GM19397 (cell line): ENCODE results near the gene CCND1.

Experiments used
- ATAC-seq: cut with Tn5 transposase; IDR thresholded peaks from one replicate; pipeline ENCODE4 v1.9.1; 2021; ENCODE audit warnings: mild to moderate bottlenecking, moderate library complexity; ENCODE audit not compliant: unreplicated experiment

Gene CCND1

GRCh38 chr11:69664103-69664775 lies 23.3 kb downstream of the CCND1 start:
- ATAC-seq = no peak

GRCh38 chr11:69664901-69665300 lies 23.9 kb downstream of the CCND1 start:
- no peak for ATAC-seq

GRCh38 chr11:69665669-69666068 lies 24.7 kb downstream of the CCND1 start:
- ATAC-seq = no peak

- no peak for ATAC-seq
These were observed 25.3 kb downstream of the CCND1 start for GRCh38 chr11:69666261-69666660.

GRCh38 chr11:69666752-69667536 lies 26.0 kb downstream of the CCND1 start:
- ATAC-seq = no peak

DNA sequence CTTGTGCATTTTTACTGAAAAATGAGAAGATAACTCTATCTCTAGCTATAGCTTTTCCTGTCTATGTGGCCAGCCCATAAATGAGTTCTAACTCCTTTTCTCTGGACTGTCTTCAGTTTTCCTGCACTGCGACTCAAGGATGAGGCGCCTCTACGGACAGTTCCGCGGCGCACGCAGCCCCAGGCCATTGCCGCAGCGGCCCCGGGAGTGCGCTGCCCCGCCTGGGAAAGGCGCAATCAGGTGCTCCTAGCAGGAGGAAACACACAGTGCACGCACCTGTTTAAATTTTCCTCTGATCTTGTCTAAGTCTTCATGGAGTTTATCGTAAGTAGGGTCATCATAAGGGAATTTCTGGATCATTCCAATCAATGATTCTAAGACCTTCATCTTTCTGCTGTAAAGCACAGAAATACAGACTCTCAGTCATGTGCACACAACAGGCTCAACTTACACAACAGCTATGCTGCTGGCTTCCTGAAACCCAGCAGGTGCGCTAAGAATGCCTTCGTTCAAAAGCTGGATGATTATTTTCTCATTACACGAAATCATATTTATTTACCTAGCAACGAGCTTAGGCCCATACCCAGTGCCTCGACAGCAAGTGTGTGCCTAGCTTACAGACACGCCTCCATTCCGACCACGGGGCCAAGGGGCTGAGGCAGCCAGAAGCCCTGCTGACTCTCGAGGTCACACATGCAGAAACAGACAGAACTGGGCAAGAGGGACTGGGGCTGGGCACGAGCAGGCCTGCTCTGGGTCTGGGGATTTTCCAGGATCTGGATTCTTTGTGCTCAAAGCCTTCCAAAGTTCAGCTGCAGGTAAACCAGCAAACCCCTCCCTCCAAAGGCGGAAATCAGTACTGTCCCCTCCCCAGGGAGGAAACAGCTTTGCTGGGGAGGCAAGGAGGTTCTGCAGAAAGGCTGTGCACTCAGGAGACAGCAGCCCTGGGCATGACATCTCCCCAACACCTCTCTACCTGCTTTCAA lies 27.0 kb downstream of the CCND1 start:
- no peak for ATAC-seq

DNA sequence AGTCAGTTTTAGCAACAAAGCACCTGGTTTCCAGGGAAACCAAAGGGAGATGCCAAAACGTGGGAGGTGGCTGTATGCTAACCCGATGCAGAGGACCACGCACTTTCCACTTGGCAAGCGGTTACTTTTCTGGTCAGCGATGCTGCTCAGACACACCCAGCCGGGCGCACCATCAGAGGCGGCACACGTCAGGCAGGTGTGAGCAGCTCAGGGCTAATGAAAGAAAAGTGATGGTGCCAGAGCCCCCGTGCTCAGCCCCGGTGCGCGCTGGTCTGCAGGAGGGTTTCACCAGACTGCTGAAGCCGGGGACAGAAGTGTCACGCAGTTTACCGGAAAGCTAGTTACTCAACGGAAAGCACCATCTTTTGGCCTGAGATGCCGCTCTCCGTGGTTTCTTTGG lies 28.5 kb downstream of the CCND1 start:
- no peak for ATAC-seq

- ATAC-seq = no peak
These were observed 29.3 kb downstream of the CCND1 start for GRCh38 chr11:69670158-69670845.

DNA sequence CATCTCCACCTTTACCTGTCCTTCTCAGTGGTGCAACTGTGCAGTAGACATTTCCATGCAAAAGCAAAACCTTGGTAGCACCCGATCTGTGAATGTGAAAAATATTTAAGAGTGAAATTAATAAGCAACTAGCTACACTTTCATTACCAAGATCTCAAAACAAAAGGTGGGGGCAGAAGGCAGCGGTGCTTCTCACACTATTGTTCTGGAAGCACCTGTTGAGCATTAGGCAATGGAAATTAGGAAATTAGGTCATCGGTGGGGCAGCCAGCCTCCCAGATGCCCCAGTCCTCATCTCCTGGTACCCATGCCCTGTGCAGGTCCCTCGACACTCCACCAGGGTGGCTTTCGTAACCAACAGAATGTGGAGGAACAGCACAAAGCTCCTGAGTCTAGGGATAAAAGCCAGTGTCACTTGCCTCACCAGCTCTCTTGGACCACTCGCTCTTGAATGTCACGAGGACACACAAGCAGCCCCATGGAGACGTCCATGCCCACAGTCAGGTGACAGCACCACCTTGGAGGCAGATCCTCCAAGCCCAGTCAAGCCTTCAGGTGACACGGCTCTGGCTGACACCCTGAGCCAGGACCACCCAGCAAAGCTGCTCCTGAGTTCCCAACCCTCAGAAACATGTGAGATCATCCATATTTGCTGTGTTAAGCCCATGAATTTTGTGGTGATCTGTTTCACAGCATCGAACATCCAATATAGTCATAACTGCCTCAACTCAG lies 30.9 kb downstream of the CCND1 start:
- no peak for ATAC-seq

- no peak for ATAC-seq
These were observed 33.4 kb downstream of the CCND1 start for GRCh38 chr11:69674267-69674885.

- peak; percentile 89 for ATAC-seq
These were observed 34.1 kb downstream of the CCND1 start, which contains the start of gene LTO1 for GRCh38 chr11:69674886-69675714. Gene LTO1, minus strand, starts transcription at chr11:69675353. Its CDS starts 114 bp downstream, at chr11:69675239.

DNA sequence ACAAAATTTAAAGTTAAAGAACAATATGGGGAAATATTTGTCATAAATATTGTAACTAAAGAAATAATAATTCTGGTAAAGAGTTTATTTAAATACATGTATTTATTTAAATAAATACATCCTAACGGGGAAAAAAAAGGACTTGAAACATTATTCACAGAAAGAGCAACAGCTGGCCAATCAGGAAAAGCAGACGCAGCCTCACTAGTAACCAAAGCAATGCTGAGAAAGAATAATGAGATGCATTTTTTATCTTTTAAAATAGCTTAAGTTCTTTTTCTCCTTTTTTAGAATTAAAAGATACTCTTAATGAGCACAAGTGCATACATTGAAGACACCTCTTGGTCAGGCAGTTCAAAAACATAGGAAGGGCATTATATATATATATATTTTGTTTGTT lies 36.8 kb downstream of the CCND1 start:
- ATAC-seq = no peak

- no peak for ATAC-seq
These were observed 39.7 kb downstream of the CCND1 start for GRCh38 chr11:69680688-69681087.

- no peak for ATAC-seq
These were observed 41.3 kb downstream of the CCND1 start for GRCh38 chr11:69682221-69682620.

- no peak for ATAC-seq
These were observed 41.8 kb downstream of the CCND1 start for GRCh38 chr11:69682681-69683326.

GRCh38 chr11:69683764-69684333 lies 42.9 kb downstream of the CCND1 start:
- no peak for ATAC-seq

DNA sequence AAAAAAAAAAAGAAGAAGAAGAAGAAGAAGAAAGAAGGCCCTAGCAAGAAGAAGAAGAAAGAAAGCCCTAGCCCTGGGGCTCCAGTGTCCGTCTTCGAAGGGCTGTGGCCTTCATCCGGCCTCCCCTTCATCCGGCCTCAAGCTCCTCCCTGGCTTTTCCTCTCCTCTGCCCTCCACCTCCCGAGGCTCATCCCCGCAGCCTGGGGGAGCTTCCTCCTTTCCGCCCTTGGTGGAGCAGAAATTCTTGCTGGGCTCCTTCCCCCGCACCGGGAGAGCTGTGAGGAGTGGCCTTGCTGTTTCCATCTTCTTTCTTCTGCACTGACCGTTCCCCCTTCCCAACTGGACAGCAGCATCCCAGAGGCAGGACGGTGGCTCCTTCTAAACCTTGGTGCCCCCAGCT lies 43.7 kb downstream of the CCND1 start:
- ATAC-seq = no peak

- ATAC-seq = no peak
These were observed 44.4 kb downstream of the CCND1 start for GRCh38 chr11:69685348-69685747.
